DND-41 (cell line): ENCODE measurements around the gene GDF11.

ENCODE experiments used
- CTCF ChIP-seq: IDR thresholded peaks from 2 replicates; pipeline ENCODE4 v1.5.1; 2012; ENCODE audit warnings: borderline replicate concordance, low read length, moderate library complexity, mild to moderate bottlenecking; ENCODE audit not compliant: poor library complexity, severe bottlenecking; ENCODE audit errors: extremely low read depth
- EZH2 ChIP-seq: IDR thresholded peaks from 3 replicates; pipeline ENCODE4 v1.6.1; 2012; ENCODE audit warnings: borderline replicate concordance, low read depth, mild to moderate bottlenecking, moderate library complexity, low read length, inconsistent platforms; ENCODE audit not compliant: severe bottlenecking

- TF ChIP-seq CTCF = peak; percentile 43
- TF ChIP-seq EZH2 = no peak
These were observed 751 bp downstream of the GDF11 start for GRCh38 chr12:55743406-55744339.
